K562 (cell line): ENCODE results near the gene BMP8B. TPM values are rescaled to one million over a fixed set of nuclear protein-coding genes. Genes with fewer than 3 reads are reported as not detected.

Source experiments
- ATAC-seq: fragments of 200-7000 bp; cut with Tn5 transposase; 3 replicates; pipeline ENCODE4 v1.9.1; 2020; ENCODE audit warnings: moderate library complexity
- BruUV-seq: library from RNA; stranded (reverse); fragments of 400-500 nt; replicated peaks from 2 replicates; lab custom pipeline; 2021; lab: Mats Ljungman, UMichigan
- CTCF ChIA-PET: fragments of 300-600 bp; formaldehyde crosslinking; extraction: SDS; loops from one replicate; lab custom pipeline; 2021; ENCODE audit warnings: low intra/inter-chr PET ratio; lab: Yijun Ruan, JAX
- POLR2A ChIA-PET: fragments of 300-600, 350-650 bp; sonication (Branson Sonifier 250); formaldehyde crosslinking; extraction: SDS; loops from one replicate; lab custom pipeline; 2021; ENCODE audit warnings: antibody characterized with exemption, inconsistent platforms; lab: Yijun Ruan, JAX
- DNase-seq, 4 experiments: peaks; one replicate each; pipeline versions ENCODE4 v3.0.0 to v3.0.0-alpha.2; 2011 to 2018; ENCODE audit warnings: low spot score in 3 of 4, mixed read lengths in 3 of 4; ENCODE audit errors: extremely low read depth in 1 of 4
- FAIRE-seq: peaks from 2 replicates; lab custom pipeline; 2011; peaks lifted over from hg19 to GRCh38; lab: Jason Lieb, UNC
- H2AFZ ChIP-seq: 2 replicates; pipeline ENCODE4 v1.6.0; 2011; ENCODE audit warnings: low read depth, low read length, control low read depth, inconsistent platforms
- H3K27ac ChIP-seq: fragments of 200-600 bp; 3 replicates; pipeline ENCODE4 v1.8.0; 2011; ENCODE audit warnings: low read depth, mild to moderate bottlenecking, control low read depth, inconsistent platforms, low read length, moderate library complexity, mixed read lengths; ENCODE audit errors: extremely low read depth
- H3K27me3 ChIP-seq, 2 experiments: fragments of 300-600 bp in 1 of 2; 2 replicates in 1 of 2; 3 replicates in 1 of 2; pipeline versions ENCODE4 v1.6.0 to v1.8.0; 2011; ENCODE audit warnings: inconsistent platforms in 2 of 2, low read length in 2 of 2, mild to moderate bottlenecking in 1 of 2, mixed read lengths in 1 of 2, moderate library complexity in 1 of 2; ENCODE audit not compliant: control insufficient read depth in 2 of 2, insufficient read depth in 2 of 2
- H3K36me3 ChIP-seq: fragments of 300-600 bp; 3 replicates; pipeline ENCODE4 v1.8.0; 2011; ENCODE audit warnings: mild to moderate bottlenecking, low read length, inconsistent platforms; ENCODE audit not compliant: control insufficient read depth, insufficient read depth
- H3K4me1 ChIP-seq, 2 experiments: fragments of 200-600 bp in 1 of 2; replicated peaks in 1 of 2; 2 replicates in 1 of 2; 3 replicates in 1 of 2; pipeline versions ENCODE4 v1.5.1 to v1.8.0; 2011; ENCODE audit warnings: inconsistent platforms in 2 of 2, low read length in 2 of 2, mild to moderate bottlenecking in 1 of 2, mixed read lengths in 1 of 2, moderate library complexity in 1 of 2; ENCODE audit not compliant: control insufficient read depth in 2 of 2, insufficient read depth in 2 of 2
- H3K4me2 ChIP-seq: 2 replicates; pipeline ENCODE4 v1.6.1; 2011; ENCODE audit warnings: low read length, control low read depth, inconsistent platforms, mixed read lengths; ENCODE audit not compliant: insufficient read depth
- H3K4me3 ChIP-seq: fragments of 200-600 bp; sonication (generic), shearing (Covaris generic); 2 replicates; pipeline ENCODE4 v1.5.1; 2016; ENCODE audit warnings: control low read depth, inconsistent platforms
- H3K79me2 ChIP-seq: fragments of 200-600 bp; 3 replicates; pipeline ENCODE4 v1.8.0; 2011; ENCODE audit warnings: low read length, inconsistent platforms; ENCODE audit not compliant: control insufficient read depth, insufficient read depth
- H3K9ac ChIP-seq, 2 experiments: 2 replicates each; pipeline versions ENCODE4 v1.6.0 to v1.6.1; 2011; ENCODE audit warnings: low read depth in 2 of 2, low read length in 2 of 2, control low read depth in 1 of 2, inconsistent platforms in 1 of 2, mild to moderate bottlenecking in 1 of 2, mixed read lengths in 1 of 2; ENCODE audit not compliant: insufficient read depth in 1 of 2
- H3K9me1 ChIP-seq: one replicate; pipeline ENCODE4 v1.6.0; 2011; ENCODE audit warnings: inconsistent platforms, mild to moderate bottlenecking, low read length, moderate library complexity; ENCODE audit not compliant: control insufficient read depth, insufficient read depth
- H3K9me3 ChIP-seq: replicated peaks from 2 replicates; pipeline ENCODE4 v1.5.1; 2011; ENCODE audit warnings: low read depth, low read length, inconsistent platforms; ENCODE audit not compliant: control insufficient read depth, insufficient read depth
- H4K20me1 ChIP-seq: replicated peaks from 2 replicates; pipeline ENCODE4 v1.6.1; 2011; ENCODE audit warnings: low read length, inconsistent platforms, mixed read lengths; ENCODE audit not compliant: control insufficient read depth, insufficient read depth
- ATF7 ChIP-seq: fragments of 450-650 bp; IDR thresholded peaks from 2 replicates; pipeline ENCODE4 v1.7.1; 2014; ENCODE audit warnings: mild to moderate bottlenecking, moderate library complexity
- NR3C1 ChIP-seq: sonication (generic); formaldehyde crosslinking; IDR thresholded peaks from 2 replicates; pipeline ENCODE4 v1.8.1; 2022; ENCODE audit warnings: missing genetic modification reagents
- POLR2B ChIP-seq: fragments of 450-650 bp; IDR thresholded peaks from 2 replicates; pipeline ENCODE4 v1.6.1; 2018; ENCODE audit warnings: low read depth; ENCODE audit not compliant: partially characterized antibody
- TOE1 ChIP-seq, 2 experiments: fragments of 450-650 bp in 1 of 2; sonication (generic) in 1 of 2; formaldehyde crosslinking in 1 of 2; IDR thresholded peaks; 2 replicates each; pipeline versions ENCODE4 v1.7.1 to v1.8.0; 2016 to 2022; ENCODE audit warnings: borderline replicate concordance in 2 of 2, mild to moderate bottlenecking in 2 of 2, antibody characterized with exemption in 1 of 2, inconsistent platforms in 1 of 2, low read depth in 1 of 2, missing genetic modification reagents in 1 of 2, moderate library complexity in 1 of 2
- ZBTB49 ChIP-seq: sonication (generic); formaldehyde crosslinking; IDR thresholded peaks from 2 replicates; pipeline ENCODE4 v1.8.0; 2022; ENCODE audit warnings: missing genetic modification reagents, mild to moderate bottlenecking, borderline replicate concordance
- WGBS: fragments of 100-300 bp; shearing (Covaris generic); methylation state at CpG from one replicate; pipeline ENCODE4 v1.1.6; 2016; ENCODE audit warnings: low coverage, mixed read lengths; ENCODE audit not compliant: insufficient coverage; ENCODE audit errors: missing lambda C conversion rate; 5-methylcytosine and 5-hydroxymethylcytosine counted together
- in situ Hi-C: fragments of 300-500 bp; cut with MboI; formaldehyde crosslinking; loops from 4 replicates; pipeline ENCODE4 v1.15.0; 2018; ENCODE audit warnings: inconsistent platforms, mixed read lengths
- intact Hi-C: fragments of 100-400 bp; cut with micrococcal nuclease; formaldehyde crosslinking; loops from 2 replicates; pipeline ENCODE4 v1.14.2; 2022
- polyA plus RNA-seq, 8 experiments: library from polyadenylated mRNA; depleted of rRNA in 4 of 8; stranded (reverse) in 5 of 8; unstranded in 3 of 8; fragments of >200 nt; fragmentation: Nextera tagmentation in 2 of 8; fragmentation: Illumina TruSeq in 1 of 8; extraction: Ambion mirVana in 2 of 8; extraction: Trizol in 1 of 8; gene quantifications; 2 replicates each; pipeline versions ENCODE4 v1.2.1 to v1.2.3, GENCODE V29; 2011 to 2014; ENCODE audit warnings: inconsistent platforms in 1 of 8, missing spikeins in 1 of 8
- total RNA-seq, 7 experiments: library from RNA; depleted of rRNA in 6 of 7; stranded (reverse); fragments of >200 nt in 6 of 7; fragmentation: Illumina TruSeq in 2 of 7; extraction: Trizol in 2 of 7; gene quantifications; 2 replicates each; pipeline versions ENCODE4 v1.2.1 to v1.2.3, GENCODE V29; 2011 to 2021; ENCODE audit warnings: low replicate concordance in 1 of 7
- TF ChIP-seq, protein P1 (sequence below), 2 experiments: fragments of 450-650 bp in 1 of 2; sonication (generic) in 1 of 2; formaldehyde crosslinking in 1 of 2; IDR thresholded peaks in 1 of 2; conservative IDR thresholded peaks in 1 of 2; 2 replicates each; pipeline versions ENCODE4 v1.6.1 to v1.8.1; 2016 to 2023; ENCODE audit warnings: mild to moderate bottlenecking in 2 of 2, moderate library complexity in 2 of 2, inconsistent platforms in 1 of 2, missing genetic modification reagents in 1 of 2

BMP8B gene
- total and polyA plus RNA-seq, 9 of the 15 experiments (the other 6 are each of a cell fraction or from before 2014, with no cell fraction given) = 0.03 to 0.33 (median 0.14) TPM

GRCh38 chr1:39805385-39805784, 16.7 kb upstream of the BMP8B start:
- ChIA-PET CTCF (no interaction called here), POLR2A (interaction anchor here (0.6 kb wide), 1 partner anchor 629 kb away, joined by 4 read pairs; no protein-coding TSS in a partner anchor)
- H3K36me3 ChIP-seq = no peaks in the 10 kb centered on the region
- no peak for ATAC-seq
- WGBS = 15% methylated on average over 2 of the region's 2 CpGs
- no peak overlapping the region for H2AFZ ChIP-seq
- H3K9me1 ChIP-seq = no peaks in the 10 kb centered on the region
- in situ Hi-C loops = no loop called here
- H3K27ac ChIP-seq = no peak overlapping the region
- no peaks in the 10 kb centered on the region for H4K20me1 ChIP-seq
- intact Hi-C loops = no loop called here
- H3K4me3 ChIP-seq = no peak overlapping the region
- no peak for DNase-seq
- H3K27me3 ChIP-seq = no peaks in the 10 kb centered on the region
- no TSS peak for BruUV-seq
- H3K9me3 ChIP-seq = no peaks in the 10 kb centered on the region
- H3K79me2 ChIP-seq = no peaks in the 10 kb centered on the region
- H3K4me1 ChIP-seq = no peaks in the 10 kb centered on the region; a peak in 1 of 5 replicates
- FAIRE-seq = no peak
- TF ChIP-seq TOE1 (IDR thresholded peaks at IDR 0.05; ENCODE audit: borderline replicate concordance) (no peak), TOE1 (CRISPR knock-in tag; IDR thresholded peaks at IDR 0.05; ENCODE audit: borderline replicate concordance, low read depth) (no peak), NR3C1 (CRISPR knock-in tag) (no peak), ZBTB49 (CRISPR knock-in tag) (no peak), POLR2B (no peak), ATF7 (no peak)
- TF ChIP-seq, protein P1, sequence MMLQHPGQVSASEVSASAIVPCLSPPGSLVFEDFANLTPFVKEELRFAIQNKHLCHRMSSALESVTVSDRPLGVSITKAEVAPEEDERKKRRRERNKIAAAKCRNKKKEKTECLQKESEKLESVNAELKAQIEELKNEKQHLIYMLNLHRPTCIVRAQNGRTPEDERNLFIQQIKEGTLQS (IDR thresholded peaks at IDR 0.05) = 0 out of 2 replicates have a peak, but pooled peaks have one; percentile 22
- TF ChIP-seq, protein P1 (CRISPR knock-in tag; conservative IDR thresholded peaks at IDR 0.05) = no peak
- no peak overlapping the region for H3K4me2 ChIP-seq
- no peak overlapping the region for H3K9ac ChIP-seq
